Karpas-422 (cell line): ENCODE results near the gene CHN2. TPM values are rescaled to one million over a fixed set of nuclear protein-coding genes. Genes with fewer than 3 reads are reported as not detected.

Source experiments
- DNase-seq: peaks from one replicate; pipeline ENCODE4 v3.0.0-alpha.2; 2015
- H2AFZ ChIP-seq: fragments of 200-600 bp; sonication (generic); 2 replicates; pipeline ENCODE4 v1.6.1; 2014; ENCODE audit warnings: antibody characterized with exemption, low read length, mixed read lengths
- H3K27ac ChIP-seq: fragments of 200-600 bp; sonication (generic); 2 replicates; pipeline ENCODE4 v1.5.1; 2014; ENCODE audit warnings: mild to moderate bottlenecking, low read length, moderate library complexity
- H3K27me3 ChIP-seq: fragments of 200-600 bp; sonication (generic); 2 replicates; pipeline ENCODE4 v1.6.1; 2014; ENCODE audit warnings: low read length, mixed read lengths
- H3K36me3 ChIP-seq: fragments of 200-600 bp; sonication (generic); 2 replicates; pipeline ENCODE4 v1.6.1; 2014; ENCODE audit warnings: low read length, mixed read lengths; ENCODE audit not compliant: insufficient read depth
- H3K4me1 ChIP-seq: fragments of 200-600 bp; sonication (generic); 2 replicates; pipeline ENCODE4 v1.6.1; 2014; ENCODE audit warnings: mild to moderate bottlenecking, low read length, mixed read lengths
- H3K4me2 ChIP-seq: fragments of 200-600 bp; sonication (generic); 2 replicates; pipeline ENCODE4 v1.6.1; 2014; ENCODE audit warnings: low read length, low read depth, mild to moderate bottlenecking; ENCODE audit not compliant: poor library complexity, severe bottlenecking
- H3K4me3 ChIP-seq: fragments of 200-600 bp; sonication (generic); 2 replicates; pipeline ENCODE4 v1.5.1; 2014; ENCODE audit warnings: mild to moderate bottlenecking, antibody characterized with exemption, low read length, mixed read lengths
- H3K79me2 ChIP-seq: fragments of 200-600 bp; sonication (generic); 2 replicates; pipeline ENCODE4 v1.6.1; 2014; ENCODE audit warnings: mild to moderate bottlenecking, low read length, mixed read lengths
- H3K9ac ChIP-seq: fragments of 200-600 bp; sonication (generic); 2 replicates; pipeline ENCODE4 v1.6.0; 2014; ENCODE audit warnings: low read length
- H3K9me2 ChIP-seq: fragments of 200-600 bp; sonication (generic), shearing (Covaris generic); replicated peaks from 2 replicates; pipeline ENCODE4 v1.6.0; 2014; ENCODE audit warnings: mild to moderate bottlenecking, low read length, moderate library complexity; ENCODE audit not compliant: insufficient read depth
- H3K9me3 ChIP-seq: fragments of 300-700, 200-600 bp; sonication (generic); 2 replicates; pipeline ENCODE4 v1.6.1; 2014; ENCODE audit warnings: low read length, mixed read lengths
- H4K20me1 ChIP-seq: fragments of 200-600 bp; sonication (generic); 2 replicates; pipeline ENCODE4 v1.6.1; 2014; ENCODE audit warnings: mild to moderate bottlenecking, antibody characterized with exemption, low read length, low read depth; ENCODE audit not compliant: insufficient read depth
- total RNA-seq: library from RNA; depleted of rRNA; stranded (reverse); fragments of >200 nt; shearing (Covaris generic); gene quantifications from 2 replicates; pipeline ENCODE4 v1.2.3, GENCODE V29; 2014; ENCODE audit warnings: low replicate concordance

The CHN2 gene
- total RNA-seq, 1 experiment from 2014 or later, result 9.1 TPM

GRCh38 chr7:29274146-29275017 lies 79.8 kb downstream of the CHN2 start:
- Histone ChIP-seq H3K9me3 (no peaks in the 10 kb centered on the region), H3K27me3 (no peaks in the 10 kb centered on the region), H3K9me2 (no peaks in the 10 kb centered on the region), H2AFZ (peak overlapping the region; percentile 80; the same call in 1 of the 2 replicates), H3K4me3 (no peak overlapping the region), H3K79me2 (no peaks in the 10 kb centered on the region), H3K9ac (peak overlapping the region; percentile 21; the same call in 1 of the 2 replicates), H3K4me2 (no peak overlapping the region), H3K27ac (peak overlapping the region; percentile 100), H3K36me3 (no peaks in the 10 kb centered on the region), H4K20me1 (no peaks in the 10 kb centered on the region), H3K4me1 (peaks cover 96% of the 10 kb centered on the region)
- DNase-seq, result peak; percentile 63

DNA sequence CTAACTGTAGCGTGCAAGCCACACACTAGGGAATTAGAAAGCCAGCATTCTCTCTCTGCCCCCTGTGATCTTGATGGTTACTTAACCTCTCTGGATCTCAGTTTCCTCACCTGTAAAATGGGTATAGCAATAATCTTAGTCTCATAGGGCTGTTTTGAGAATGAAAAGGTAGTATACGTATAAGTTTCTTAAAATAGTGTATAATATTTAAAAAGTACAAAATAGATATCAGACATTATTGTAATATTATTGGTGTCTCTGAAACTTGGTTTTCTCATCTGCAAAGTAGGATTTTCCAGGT lies 80.4 kb downstream of the CHN2 start:
- Histone ChIP-seq H3K36me3 (no peaks in the 10 kb centered on the region), H3K9me2 (no peaks in the 10 kb centered on the region), H3K79me2 (no peaks in the 10 kb centered on the region), H3K4me3 (no peak overlapping the region), H3K4me1 (peaks cover 96% of the 10 kb centered on the region), H3K4me2 (peak overlapping the region; percentile 78), H3K9me3 (no peaks in the 10 kb centered on the region), H3K9ac (peak overlapping the region; percentile 82; the same call in 1 of the 2 replicates), H2AFZ (0 out of 2 replicates have a peak overlapping the region, but pooled peaks have one; percentile 76), H3K27me3 (no peaks in the 10 kb centered on the region), H4K20me1 (no peaks in the 10 kb centered on the region), H3K27ac (peak overlapping the region; percentile 100)
- no peak for DNase-seq

- Histone ChIP-seq H3K79me2 (no peaks in the 10 kb centered on the region), H3K27ac (peak overlapping the region; percentile 100), H3K9me3 (no peaks in the 10 kb centered on the region), H3K9me2 (no peaks in the 10 kb centered on the region), H3K4me1 (peaks cover 92% of the 10 kb centered on the region), H3K36me3 (no peaks in the 10 kb centered on the region), H3K9ac (peak overlapping the region; percentile 82), H3K4me3 (no peak overlapping the region), H4K20me1 (no peaks in the 10 kb centered on the region), H2AFZ (peak overlapping the region; percentile 76), H3K4me2 (peak overlapping the region; percentile 78), H3K27me3 (no peaks in the 10 kb centered on the region)
- DNase-seq, result peak; percentile 70
Observed at GRCh38 chr7:29275493-29275892, 80.9 kb downstream of the CHN2 start.

GRCh38 chr7:29276199-29276598 lies 81.6 kb downstream of the CHN2 start:
- H3K4me1 ChIP-seq, result peaks cover 92% of the 10 kb centered on the region
- H3K36me3 ChIP-seq, result no peaks in the 10 kb centered on the region
- peak overlapping the region; percentile 100 for H3K27ac ChIP-seq
- peak overlapping the region; percentile 78 for H3K4me2 ChIP-seq
- H3K79me2 ChIP-seq, result no peaks in the 10 kb centered on the region
- peak overlapping the region; percentile 82 for H3K9ac ChIP-seq
- H3K27me3 ChIP-seq, result no peaks in the 10 kb centered on the region
- no peak overlapping the region for H3K4me3 ChIP-seq
- peak overlapping the region; percentile 76; the same call in 1 of the 2 replicates for H2AFZ ChIP-seq
- H3K9me2 ChIP-seq, result no peaks in the 10 kb centered on the region
- no peaks in the 10 kb centered on the region for H3K9me3 ChIP-seq
- no peak for DNase-seq
- no peaks in the 10 kb centered on the region for H4K20me1 ChIP-seq

DNA sequence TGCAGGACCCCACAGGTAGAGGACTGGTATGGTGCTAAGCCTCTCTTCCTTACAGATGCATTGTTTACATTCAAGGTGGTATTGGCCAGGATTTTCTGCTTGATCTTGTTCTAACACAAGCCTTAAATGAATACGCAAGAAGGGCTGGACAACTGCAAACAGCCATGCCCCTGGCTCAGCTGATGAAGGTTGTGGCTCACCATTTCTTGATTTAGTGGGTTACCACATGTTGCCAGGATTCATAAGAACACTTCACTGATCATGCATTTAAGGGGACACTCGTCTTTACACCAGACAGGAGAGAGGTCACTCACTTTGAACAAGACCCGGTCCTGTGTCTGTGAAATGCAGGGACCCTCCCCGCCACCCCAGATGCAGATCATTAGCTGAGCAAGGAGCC lies 82.2 kb downstream of the CHN2 start:
- Histone ChIP-seq H3K9ac (peak overlapping the region; percentile 82), H3K9me2 (no peaks in the 10 kb centered on the region), H4K20me1 (no peaks in the 10 kb centered on the region), H3K27ac (peak overlapping the region; percentile 100), H3K79me2 (no peaks in the 10 kb centered on the region), H3K4me1 (peaks cover 92% of the 10 kb centered on the region), H3K27me3 (no peaks in the 10 kb centered on the region), H3K4me2 (peak overlapping the region; percentile 78), H3K36me3 (no peaks in the 10 kb centered on the region), H3K9me3 (no peaks in the 10 kb centered on the region), H3K4me3 (peak overlapping the region; percentile 5; the same call in 1 of the 2 replicates), H2AFZ (peak overlapping the region; percentile 76; the same call in 1 of the 2 replicates)
- DNase-seq, result peak; percentile 53

DNA sequence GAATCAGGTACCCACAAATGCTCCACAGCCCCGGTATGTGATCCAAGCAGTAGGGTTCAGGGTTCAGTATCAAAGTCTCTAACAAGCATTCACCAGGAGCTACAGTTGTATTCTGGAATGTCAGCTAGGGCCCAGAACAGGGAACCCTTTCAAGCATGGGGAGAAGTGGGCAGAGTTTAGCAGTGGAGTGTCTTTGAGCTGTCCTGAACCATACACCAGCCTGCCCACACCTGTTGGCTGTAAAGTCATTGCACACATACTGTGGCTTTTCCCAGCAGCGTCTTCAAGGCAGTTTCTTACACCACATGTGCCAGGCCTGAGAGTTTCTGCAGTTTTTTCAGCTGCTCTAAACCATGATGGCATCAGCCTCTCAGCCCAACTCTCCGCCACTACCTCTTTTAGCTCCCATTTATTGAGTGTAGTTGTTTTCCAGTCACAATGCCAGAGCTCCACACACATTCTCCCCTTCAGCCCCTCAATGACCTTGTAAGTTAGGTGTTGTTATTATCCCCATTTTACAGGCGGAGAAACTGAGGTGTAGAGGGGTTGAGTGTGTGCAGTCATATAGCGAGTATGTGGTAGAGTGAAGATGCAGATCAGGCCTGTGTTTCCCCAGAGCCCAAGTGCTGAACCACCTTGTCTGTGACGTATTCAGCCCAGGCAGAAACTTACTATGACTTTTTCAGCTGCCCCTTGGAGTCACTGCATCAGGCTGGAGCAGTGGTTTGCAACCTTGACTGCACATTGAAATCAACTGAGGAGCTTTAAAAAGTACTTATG lies 83.1 kb downstream of the CHN2 start:
- no peak overlapping the region for H2AFZ ChIP-seq
- DNase-seq, result peak; percentile 94
- H3K9ac ChIP-seq, result peak overlapping the region; percentile 82
- H3K36me3 ChIP-seq, result no peaks in the 10 kb centered on the region
- H3K4me1 ChIP-seq, result peaks cover 92% of the 10 kb centered on the region
- no peaks in the 10 kb centered on the region for H4K20me1 ChIP-seq
- H3K4me2 ChIP-seq, result peak overlapping the region; percentile 78
- H3K4me3 ChIP-seq, result peak overlapping the region; percentile 53
- peak overlapping the region; percentile 100 for H3K27ac ChIP-seq
- no peaks in the 10 kb centered on the region for H3K9me3 ChIP-seq
- H3K9me2 ChIP-seq, result no peaks in the 10 kb centered on the region
- no peaks in the 10 kb centered on the region for H3K27me3 ChIP-seq
- H3K79me2 ChIP-seq, result no peaks in the 10 kb centered on the region

- peak; percentile 91 for DNase-seq
- no peak overlapping the region for H2AFZ ChIP-seq
- H4K20me1 ChIP-seq, result no peaks in the 10 kb centered on the region
- no peaks in the 10 kb centered on the region for H3K79me2 ChIP-seq
- peak overlapping the region; percentile 82 for H3K9ac ChIP-seq
- H3K4me3 ChIP-seq, result peak overlapping the region; percentile 53
- H3K27me3 ChIP-seq, result no peaks in the 10 kb centered on the region
- H3K27ac ChIP-seq, result peak overlapping the region; percentile 100
- H3K4me1 ChIP-seq, result peaks cover 95% of the 10 kb centered on the region
- H3K4me2 ChIP-seq, result peak overlapping the region; percentile 78
- no peaks in the 10 kb centered on the region for H3K36me3 ChIP-seq
- no peaks in the 10 kb centered on the region for H3K9me2 ChIP-seq
- no peaks in the 10 kb centered on the region for H3K9me3 ChIP-seq
Observed at GRCh38 chr7:29278337-29279069, 83.9 kb downstream of the CHN2 start.
